SU-DHL-6 (cell line): ENCODE measurements around the gene LLGL2.

ENCODE experiments used
- EZH2phosphoT487 ChIP-seq: fragments of 200-600 bp; sonication (generic), shearing (Covaris generic); conservative IDR thresholded peaks from 2 replicates; pipeline ENCODE4 v1.6.1; 2018; ENCODE audit warnings: mild to moderate bottlenecking, antibody characterized with exemption, low read length, moderate library complexity, mixed read lengths
- TF ChIP-seq, protein P1 (sequence below): fragments of 200-600 bp; sonication (generic); IDR thresholded peaks from one replicate; pipeline ENCODE4 v1.5.1; 2017; ENCODE audit warnings: antibody characterized with exemption, mild to moderate bottlenecking, low read length, moderate library complexity; ENCODE audit not compliant: insufficient read depth, poor library complexity, severe bottlenecking

DNA sequence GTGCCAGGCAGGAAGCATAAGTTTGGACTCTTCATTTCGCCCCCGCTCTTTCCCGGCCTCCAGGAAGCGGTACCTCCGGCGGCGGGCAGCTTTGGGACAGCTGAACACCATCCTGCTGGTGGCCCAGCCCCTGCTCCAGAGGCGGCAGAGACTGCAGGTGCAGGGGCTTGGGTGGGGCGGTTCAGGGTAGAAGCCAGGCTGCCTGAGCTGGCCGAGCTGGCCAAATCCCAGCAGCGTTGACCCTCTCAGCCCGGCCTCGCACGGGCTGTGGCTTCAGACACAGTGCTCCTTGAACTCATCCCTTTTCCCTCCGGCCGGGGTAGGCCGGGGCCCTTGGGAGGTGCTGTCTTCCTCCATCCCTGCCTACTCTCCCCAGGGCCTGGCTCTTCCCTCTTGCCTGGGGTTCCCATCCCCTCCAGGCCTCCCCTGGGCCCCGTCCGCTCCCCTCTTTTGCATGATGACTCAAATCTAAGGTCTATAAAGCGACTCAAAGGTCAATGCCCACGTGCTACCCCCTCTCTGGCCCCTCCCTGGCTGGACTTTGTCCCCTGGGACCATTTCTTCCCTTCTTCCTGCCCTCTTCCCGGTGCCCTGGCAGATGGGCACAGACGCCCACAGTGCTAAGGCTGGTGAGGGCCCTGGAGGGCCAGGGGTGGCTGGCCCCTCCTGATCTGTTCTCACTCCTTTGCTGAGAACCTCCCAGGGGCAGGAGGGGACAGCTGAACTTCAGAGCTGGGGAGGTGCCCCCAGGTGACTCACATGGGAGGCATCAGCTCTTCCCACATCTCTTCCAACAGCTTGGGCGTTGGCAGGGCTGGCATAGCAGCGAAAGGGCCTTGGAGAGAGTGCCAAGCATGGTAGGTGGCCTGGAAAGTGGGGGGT is 84.8 kb downstream of the LLGL2 start:
- TF ChIP-seq, protein P1, sequence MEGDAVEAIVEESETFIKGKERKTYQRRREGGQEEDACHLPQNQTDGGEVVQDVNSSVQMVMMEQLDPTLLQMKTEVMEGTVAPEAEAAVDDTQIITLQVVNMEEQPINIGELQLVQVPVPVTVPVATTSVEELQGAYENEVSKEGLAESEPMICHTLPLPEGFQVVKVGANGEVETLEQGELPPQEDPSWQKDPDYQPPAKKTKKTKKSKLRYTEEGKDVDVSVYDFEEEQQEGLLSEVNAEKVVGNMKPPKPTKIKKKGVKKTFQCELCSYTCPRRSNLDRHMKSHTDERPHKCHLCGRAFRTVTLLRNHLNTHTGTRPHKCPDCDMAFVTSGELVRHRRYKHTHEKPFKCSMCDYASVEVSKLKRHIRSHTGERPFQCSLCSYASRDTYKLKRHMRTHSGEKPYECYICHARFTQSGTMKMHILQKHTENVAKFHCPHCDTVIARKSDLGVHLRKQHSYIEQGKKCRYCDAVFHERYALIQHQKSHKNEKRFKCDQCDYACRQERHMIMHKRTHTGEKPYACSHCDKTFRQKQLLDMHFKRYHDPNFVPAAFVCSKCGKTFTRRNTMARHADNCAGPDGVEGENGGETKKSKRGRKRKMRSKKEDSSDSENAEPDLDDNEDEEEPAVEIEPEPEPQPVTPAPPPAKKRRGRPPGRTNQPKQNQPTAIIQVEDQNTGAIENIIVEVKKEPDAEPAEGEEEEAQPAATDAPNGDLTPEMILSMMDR, result no peak
- no peak for TF ChIP-seq EZH2phosphoT487
